HL-60/S4 (cell line): ENCODE results near the gene DMAP1.

Experiments used
- in situ Hi-C: fragments of 300-500 bp; cut with MboI; formaldehyde crosslinking; loops from 2 replicates; pipeline ENCODE4 v1.14.3; 2022; ENCODE audit warnings: low sequenced_read_pairs

The DMAP1 gene

GRCh38 chr1:44251486-44251885 lies 38.2 kb downstream of the DMAP1 start:
- in situ Hi-C loops: no loop called here

- in situ Hi-C loops: no loop called here
Observed at GRCh38 chr1:44251989-44252671, 38.9 kb downstream of the DMAP1 start.

- in situ Hi-C loops: no loop called here
Observed at GRCh38 chr1:44254392-44254910, 41.2 kb downstream of the DMAP1 start.

- in situ Hi-C loops: no loop called here
Observed at GRCh38 chr1:44256762-44257554, 43.7 kb downstream of the DMAP1 start.

GRCh38 chr1:44259090-44259489 lies 45.8 kb downstream of the DMAP1 start:
- in situ Hi-C loops: no loop called here

GRCh38 chr1:44260792-44261170 lies 47.5 kb downstream of the DMAP1 start:
- in situ Hi-C loops: no loop called here

GRCh38 chr1:44261171-44261817 lies 48.0 kb downstream of the DMAP1 start:
- in situ Hi-C loops: no loop called here

GRCh38 chr1:44261962-44262361 lies 48.7 kb downstream of the DMAP1 start:
- in situ Hi-C loops: no loop called here

- in situ Hi-C loops: no loop called here
Observed at GRCh38 chr1:44262414-44262813, 49.1 kb downstream of the DMAP1 start.

GRCh38 chr1:44262816-44263567 lies 49.7 kb downstream of the DMAP1 start:
- in situ Hi-C loops: no loop called here

GRCh38 chr1:44263568-44264450 lies 50.5 kb downstream of the DMAP1 start:
- in situ Hi-C loops: no loop called here

- in situ Hi-C loops: no loop called here
Observed at GRCh38 chr1:44264451-44264771, 51.1 kb downstream of the DMAP1 start.

- in situ Hi-C loops: no loop called here
Observed at GRCh38 chr1:44265656-44266358, 52.5 kb downstream of the DMAP1 start.

GRCh38 chr1:44266400-44267344 lies 53.4 kb downstream of the DMAP1 start:
- in situ Hi-C loops: no loop called here

GRCh38 chr1:44267438-44267837 lies 54.2 kb downstream of the DMAP1 start:
- in situ Hi-C loops: no loop called here

GRCh38 chr1:44268054-44268453 lies 54.8 kb downstream of the DMAP1 start:
- in situ Hi-C loops: no loop called here
